Measurements from ENCODE around the gene CHRNA9. TPM values are rescaled to one million over a fixed set of nuclear protein-coding genes. Genes with fewer than 3 reads are reported as not detected.
"Not testable (repeated sequence)": the region's sequence is repeated elsewhere in the genome, so short reads cannot be mapped to it uniquely, and the experiment has no call there.

Gene CHRNA9
- total RNA-seq, 1 experiment from 2014 or later, result 0.15 TPM

DNA sequence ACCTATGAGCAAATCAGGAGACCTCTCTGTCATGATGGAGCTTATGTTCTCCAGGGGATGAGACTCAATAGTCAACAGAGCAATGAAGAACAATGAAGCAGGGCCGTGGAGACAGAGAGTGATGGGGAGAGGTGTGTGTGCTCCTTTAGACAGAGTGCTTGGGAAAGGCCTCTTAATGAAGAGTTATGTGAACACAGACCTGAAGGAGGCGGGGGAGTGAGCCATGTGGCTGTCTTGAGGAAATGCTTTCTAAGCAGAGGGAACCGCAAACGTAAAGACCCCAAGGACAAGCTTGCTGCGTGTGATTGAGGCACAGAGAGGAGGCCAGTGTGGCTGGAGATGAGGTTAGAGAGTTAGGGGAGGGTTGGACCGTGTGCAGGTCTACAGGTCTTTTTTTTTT, 53.1 kb downstream of the CHRNA9 start:
- Histone ChIP-seq H3K79me2 (ENCODE audit: low read length) (no peaks in the 10 kb centered on the region), H4K20me1 (ENCODE audit: insufficient read depth, low read depth, low read length) (no peaks in the 10 kb centered on the region), H3K4me1 (ENCODE audit: low read length) (no peaks in the 10 kb centered on the region), H3K27ac (ENCODE audit: low read length) (no peak overlapping the region), H3K4me3 (ENCODE audit: low read length) (no peak overlapping the region), H3K9me2 (replicated peaks; ENCODE audit: insufficient read depth, low read length) (no peaks in the 10 kb centered on the region), H3K27me3 (ENCODE audit: low read length) (no peaks in the 10 kb centered on the region), H3K9me3 (ENCODE audit: low read length) (no peaks in the 10 kb centered on the region), H2AFZ (ENCODE audit: low read length) (no peak overlapping the region), H3K36me3 (ENCODE audit: insufficient read depth, low read length) (no peaks in the 10 kb centered on the region), H3K4me2 (ENCODE audit: low read depth, low read length, poor library complexity, severe bottlenecking) (no peak overlapping the region), H3K9ac (ENCODE audit: low read length) (no peak overlapping the region)
- peak; percentile 52 for DNase-seq

DNA sequence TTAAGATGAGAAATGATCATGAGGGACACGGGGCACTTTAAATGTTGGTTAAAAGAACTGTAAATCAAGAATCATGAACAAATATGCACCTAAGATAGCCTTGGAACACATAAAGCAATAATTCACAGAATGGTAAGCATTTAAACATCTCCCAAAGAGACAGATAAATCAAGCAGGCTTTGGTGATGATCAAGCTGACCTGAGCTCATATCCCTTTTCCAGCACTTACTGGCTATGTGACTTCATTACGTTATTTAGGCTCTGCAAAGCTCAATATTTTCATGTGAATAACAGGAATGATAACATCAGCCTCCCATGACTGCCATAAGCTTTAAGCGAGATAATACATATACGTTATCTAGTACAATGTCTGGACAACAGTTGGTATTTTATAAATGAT, 54.9 kb downstream of the CHRNA9 start:
- Histone ChIP-seq H3K4me3 (ENCODE audit: low read length) (no peak overlapping the region), H3K9me2 (replicated peaks; ENCODE audit: insufficient read depth, low read length) (no peaks in the 10 kb centered on the region), H3K9me3 (ENCODE audit: low read length) (no peaks in the 10 kb centered on the region), H3K27ac (ENCODE audit: low read length) (no peak overlapping the region), H3K9ac (ENCODE audit: low read length) (no peak overlapping the region), H3K36me3 (ENCODE audit: insufficient read depth, low read length) (no peaks in the 10 kb centered on the region), H3K79me2 (ENCODE audit: low read length) (no peaks in the 10 kb centered on the region), H3K27me3 (ENCODE audit: low read length) (no peaks in the 10 kb centered on the region), H4K20me1 (ENCODE audit: insufficient read depth, low read depth, low read length) (no peaks in the 10 kb centered on the region), H3K4me1 (ENCODE audit: low read length) (no peaks in the 10 kb centered on the region), H3K4me2 (ENCODE audit: low read depth, low read length, poor library complexity, severe bottlenecking) (no peak overlapping the region), H2AFZ (ENCODE audit: low read length) (no peak overlapping the region)
- DNase-seq, result no peak

DNA sequence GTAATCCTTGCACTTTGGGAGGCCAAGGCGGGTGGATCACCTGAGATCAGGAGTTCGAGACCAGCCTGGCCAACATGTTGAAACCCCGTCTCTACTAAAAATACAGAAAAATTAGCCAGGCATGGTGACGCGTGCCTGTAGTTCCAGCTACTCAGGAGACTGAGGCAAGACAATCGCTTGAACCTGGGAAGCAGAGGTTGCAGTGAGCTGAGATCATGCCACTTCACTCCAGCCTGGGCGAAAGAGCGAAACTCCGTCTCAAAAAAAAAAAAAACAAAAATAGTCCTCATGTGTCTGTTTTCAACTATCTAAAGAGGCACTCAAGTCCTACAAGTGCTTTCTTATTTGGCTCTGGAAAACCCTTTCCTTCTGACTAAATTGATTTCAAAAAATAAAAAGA, 57.1 kb downstream of the CHRNA9 start:
- not testable (repeated sequence) for H3K4me3 ChIP-seq (ENCODE audit: low read length); DNase-seq; H3K9ac ChIP-seq (ENCODE audit: low read length); H3K27ac ChIP-seq (ENCODE audit: low read length); H3K9me2 ChIP-seq (replicated peaks; ENCODE audit: insufficient read depth, low read length); H3K36me3 ChIP-seq (ENCODE audit: insufficient read depth, low read length); H3K27me3 ChIP-seq (ENCODE audit: low read length); H3K79me2 ChIP-seq (ENCODE audit: low read length); H3K4me2 ChIP-seq (ENCODE audit: low read depth, low read length, poor library complexity, severe bottlenecking); H4K20me1 ChIP-seq (ENCODE audit: insufficient read depth, low read depth, low read length); H3K9me3 ChIP-seq (ENCODE audit: low read length); H2AFZ ChIP-seq (ENCODE audit: low read length)
- H3K4me1 ChIP-seq (ENCODE audit: low read length), result peaks cover 11% of the 10 kb centered on the region

DNA sequence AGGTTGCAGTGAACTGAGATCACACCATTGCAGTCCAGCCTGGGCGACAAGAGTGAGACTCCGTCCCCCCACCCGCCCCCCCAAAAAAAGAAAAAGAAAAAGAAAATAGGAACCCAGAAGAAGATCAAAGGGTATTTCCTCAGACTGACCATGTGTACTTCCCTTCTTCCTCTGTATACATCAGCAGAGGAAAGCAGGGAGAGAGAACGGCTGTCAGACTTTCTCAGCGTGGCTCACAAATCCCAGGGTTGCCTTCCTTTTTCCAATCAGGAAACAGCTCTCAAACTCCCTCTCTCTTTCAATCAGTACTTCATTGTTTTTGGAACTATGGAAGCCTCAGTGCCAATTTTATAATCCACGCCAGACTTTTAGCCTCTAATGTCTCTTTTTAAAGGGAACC, 59.1 kb downstream of the CHRNA9 start:
- Histone ChIP-seq H2AFZ (ENCODE audit: low read length) (no peak overlapping the region), H3K9me3 (ENCODE audit: low read length) (no peaks in the 10 kb centered on the region), H3K36me3 (ENCODE audit: insufficient read depth, low read length) (no peaks in the 10 kb centered on the region), H3K4me1 (ENCODE audit: low read length) (peaks cover 11% of the 10 kb centered on the region), H3K79me2 (ENCODE audit: low read length) (no peaks in the 10 kb centered on the region), H3K4me3 (ENCODE audit: low read length) (no peak overlapping the region), H3K9me2 (replicated peaks; ENCODE audit: insufficient read depth, low read length) (no peaks in the 10 kb centered on the region), H4K20me1 (ENCODE audit: insufficient read depth, low read depth, low read length) (no peaks in the 10 kb centered on the region), H3K9ac (ENCODE audit: low read length) (no peak overlapping the region), H3K27ac (ENCODE audit: low read length) (no peak overlapping the region), H3K4me2 (ENCODE audit: low read depth, low read length, poor library complexity, severe bottlenecking) (no peak overlapping the region), H3K27me3 (ENCODE audit: low read length) (no peaks in the 10 kb centered on the region)
- no peak for DNase-seq

DNA sequence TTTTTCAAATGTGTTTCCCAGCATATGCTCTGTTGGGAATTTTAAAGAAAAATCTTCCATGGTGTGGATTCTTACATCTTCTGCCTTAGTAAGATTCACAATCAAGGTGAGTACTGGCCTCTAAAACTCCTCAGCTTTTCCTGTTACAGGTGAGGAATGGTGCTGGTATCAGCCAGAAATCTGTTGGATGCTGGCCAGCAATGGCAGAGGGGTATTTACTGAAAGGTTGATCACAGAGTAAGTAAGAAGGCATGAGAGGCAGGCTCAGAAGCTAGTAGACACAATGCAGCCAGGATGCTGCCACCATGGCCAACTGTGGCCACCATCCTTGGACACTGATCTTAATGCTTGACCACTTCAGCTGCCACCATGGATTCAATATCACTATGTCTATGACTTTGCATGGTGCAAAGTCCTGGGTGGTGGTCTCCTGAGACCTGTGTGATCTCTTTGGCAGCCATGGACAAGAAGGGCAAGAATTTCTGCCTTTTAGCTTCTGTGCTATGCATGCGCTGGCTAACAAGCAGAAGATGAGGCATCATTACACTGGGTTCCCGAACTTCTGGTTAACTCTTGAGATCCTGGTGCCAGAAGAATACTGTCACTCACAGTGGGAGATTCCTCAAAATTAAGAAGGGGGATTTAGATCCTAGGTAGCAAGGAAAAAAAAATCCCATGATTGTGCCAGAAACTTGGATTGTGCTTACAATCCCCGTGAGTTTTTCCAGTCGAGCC, 60.2 kb downstream of the CHRNA9 start:
- Histone ChIP-seq H3K27ac (ENCODE audit: low read length) (no peak overlapping the region), H3K79me2 (ENCODE audit: low read length) (no peaks in the 10 kb centered on the region), H3K4me2 (ENCODE audit: low read depth, low read length, poor library complexity, severe bottlenecking) (peak overlapping the region; percentile 51), H3K9me3 (ENCODE audit: low read length) (no peaks in the 10 kb centered on the region), H3K27me3 (ENCODE audit: low read length) (no peaks in the 10 kb centered on the region), H4K20me1 (ENCODE audit: insufficient read depth, low read depth, low read length) (no peaks in the 10 kb centered on the region), H3K4me1 (ENCODE audit: low read length) (peaks cover 11% of the 10 kb centered on the region), H3K36me3 (ENCODE audit: insufficient read depth, low read length) (no peaks in the 10 kb centered on the region), H3K9me2 (replicated peaks; ENCODE audit: insufficient read depth, low read length) (no peaks in the 10 kb centered on the region), H3K4me3 (ENCODE audit: low read length) (no peak overlapping the region), H2AFZ (ENCODE audit: low read length) (no peak overlapping the region), H3K9ac (ENCODE audit: low read length) (no peak overlapping the region)
- no peak for DNase-seq

DNA sequence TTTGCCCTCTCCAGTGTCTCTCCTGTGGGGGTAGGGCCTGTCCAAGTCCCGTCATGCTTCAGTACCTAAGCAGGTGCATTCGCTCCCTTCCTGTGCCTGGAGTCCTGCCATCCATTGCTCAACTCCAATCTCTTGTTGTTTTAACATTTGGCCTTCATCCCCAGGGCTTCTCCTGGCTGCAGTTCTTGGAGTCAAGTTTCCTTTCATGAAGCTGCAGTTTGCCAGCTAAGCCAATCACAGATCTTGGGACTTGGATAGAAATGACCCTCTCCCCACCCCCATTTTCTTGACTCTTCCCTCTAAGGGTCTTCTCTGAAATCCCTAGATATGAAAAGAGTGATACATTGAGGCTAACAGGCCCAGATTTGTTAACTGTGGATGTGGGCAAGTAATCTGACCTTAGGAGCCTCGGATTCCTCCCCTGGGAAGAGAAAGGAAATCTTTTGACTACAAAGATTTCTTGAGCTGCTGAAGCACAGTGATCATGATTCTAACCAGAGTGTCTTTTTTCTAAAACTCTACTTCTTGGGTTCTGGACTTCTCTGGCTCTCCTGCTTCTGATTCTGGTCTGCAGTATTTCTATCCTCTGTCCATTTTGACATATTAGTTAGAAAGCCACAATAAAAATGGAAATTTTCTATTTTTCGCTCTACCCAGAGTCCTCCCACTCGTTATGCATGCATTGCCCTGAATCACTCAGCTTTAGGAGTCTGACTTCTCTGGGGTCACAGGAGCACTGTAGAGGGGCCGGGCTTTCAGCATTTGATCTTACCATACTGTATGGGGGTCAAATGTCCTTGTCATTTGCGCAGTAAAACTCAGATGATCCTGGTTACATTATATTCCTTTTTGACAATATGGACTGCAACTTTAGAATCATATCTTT, 61.0 kb downstream of the CHRNA9 start:
- H3K4me3 ChIP-seq (ENCODE audit: low read length), result no peak overlapping the region
- H3K36me3 ChIP-seq (ENCODE audit: insufficient read depth, low read length), result no peaks in the 10 kb centered on the region
- H3K4me2 ChIP-seq (ENCODE audit: low read depth, low read length, poor library complexity, severe bottlenecking), result peak overlapping the region; percentile 51
- no peak for DNase-seq
- no peaks in the 10 kb centered on the region for H3K9me2 ChIP-seq (replicated peaks; ENCODE audit: insufficient read depth, low read length)
- no peaks in the 10 kb centered on the region for H4K20me1 ChIP-seq (ENCODE audit: insufficient read depth, low read depth, low read length)
- H3K27me3 ChIP-seq (ENCODE audit: low read length), result no peaks in the 10 kb centered on the region
- H3K9ac ChIP-seq (ENCODE audit: low read length), result no peak overlapping the region
- no peak overlapping the region for H2AFZ ChIP-seq (ENCODE audit: low read length)
- no peak overlapping the region for H3K27ac ChIP-seq (ENCODE audit: low read length)
- H3K79me2 ChIP-seq (ENCODE audit: low read length), result no peaks in the 10 kb centered on the region
- H3K9me3 ChIP-seq (ENCODE audit: low read length), result no peaks in the 10 kb centered on the region
- H3K4me1 ChIP-seq (ENCODE audit: low read length), result peaks cover 11% of the 10 kb centered on the region

DNA sequence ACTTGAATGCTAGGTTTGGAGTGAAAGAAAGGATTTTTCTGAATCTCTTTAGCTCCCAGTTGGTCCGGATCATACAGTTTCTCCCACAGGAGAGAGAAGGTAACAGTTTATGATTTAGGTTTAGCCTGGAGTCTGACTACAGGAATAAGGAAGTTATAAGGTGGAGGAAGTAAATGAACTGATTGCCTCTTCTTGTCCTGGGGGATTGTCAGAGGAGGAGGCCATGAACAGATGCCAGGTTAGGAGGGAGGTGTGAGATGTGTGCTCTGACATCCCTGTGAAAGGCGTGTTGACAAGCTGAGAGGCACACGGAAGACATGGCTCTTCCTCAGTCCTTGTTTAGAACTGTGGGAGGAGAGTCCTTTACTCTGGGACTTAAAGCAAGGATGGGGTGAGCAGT, 64.4 kb downstream of the CHRNA9 start:
- Histone ChIP-seq H3K27ac (ENCODE audit: low read length) (no peak overlapping the region), H3K36me3 (ENCODE audit: insufficient read depth, low read length) (no peaks in the 10 kb centered on the region), H3K4me2 (ENCODE audit: low read depth, low read length, poor library complexity, severe bottlenecking) (no peak overlapping the region), H3K27me3 (ENCODE audit: low read length) (no peaks in the 10 kb centered on the region), H3K9me3 (ENCODE audit: low read length) (no peaks in the 10 kb centered on the region), H2AFZ (ENCODE audit: low read length) (no peak overlapping the region), H3K9me2 (replicated peaks; ENCODE audit: insufficient read depth, low read length) (no peaks in the 10 kb centered on the region), H3K79me2 (ENCODE audit: low read length) (no peaks in the 10 kb centered on the region), H3K4me3 (ENCODE audit: low read length) (no peak overlapping the region), H4K20me1 (ENCODE audit: insufficient read depth, low read depth, low read length) (no peaks in the 10 kb centered on the region), H3K4me1 (ENCODE audit: low read length) (peaks cover 11% of the 10 kb centered on the region), H3K9ac (ENCODE audit: low read length) (no peak overlapping the region)
- no peak for DNase-seq

DNA sequence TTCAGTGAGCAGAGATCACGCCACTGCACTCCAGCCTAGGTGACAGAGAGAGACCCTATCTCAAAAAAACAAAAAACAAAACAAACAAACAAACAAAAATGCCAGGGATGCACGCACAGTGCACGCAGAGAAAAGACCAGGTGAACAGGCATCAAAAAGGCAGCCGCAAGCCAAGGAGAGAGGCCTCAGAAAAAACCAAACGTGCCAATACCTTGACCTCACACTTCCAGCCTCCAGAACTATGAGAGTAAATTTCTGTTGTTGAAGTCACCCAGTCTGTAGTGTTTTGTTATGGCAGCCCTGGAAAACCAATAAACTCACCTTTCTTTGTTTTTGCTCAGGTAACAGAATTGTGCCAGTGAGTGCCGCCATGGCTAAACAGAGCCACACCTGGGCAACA, 66.0 kb downstream of the CHRNA9 start:
- Histone ChIP-seq H3K4me1 (ENCODE audit: low read length) (peaks cover 5% of the 10 kb centered on the region), H3K4me3 (ENCODE audit: low read length) (no peak overlapping the region), H3K36me3 (ENCODE audit: insufficient read depth, low read length) (no peaks in the 10 kb centered on the region), H4K20me1 (ENCODE audit: insufficient read depth, low read depth, low read length) (no peaks in the 10 kb centered on the region), H3K27ac (ENCODE audit: low read length) (no peak overlapping the region), H3K9me3 (ENCODE audit: low read length) (no peaks in the 10 kb centered on the region), H3K9me2 (replicated peaks; ENCODE audit: insufficient read depth, low read length) (no peaks in the 10 kb centered on the region), H3K4me2 (ENCODE audit: low read depth, low read length, poor library complexity, severe bottlenecking) (no peak overlapping the region), H2AFZ (ENCODE audit: low read length) (no peak overlapping the region), H3K79me2 (ENCODE audit: low read length) (no peaks in the 10 kb centered on the region), H3K9ac (ENCODE audit: low read length) (no peak overlapping the region), H3K27me3 (ENCODE audit: low read length) (no peaks in the 10 kb centered on the region)
- no peak for DNase-seq
